AG04449 (cell line): ENCODE results near the gene SMYD3.

Experiments used
- CTCF ChIA-PET: fragments of 350-600 bp; formaldehyde crosslinking; extraction: SDS; loops from one replicate; lab custom pipeline; 2021; ENCODE audit warnings: antibody characterized with exemption; lab: Yijun Ruan, JAX
- POLR2A ChIA-PET: fragments of 400-600, 350-600 bp; formaldehyde crosslinking; extraction: SDS; loops from one replicate; lab custom pipeline; 2020; ENCODE audit warnings: antibody characterized with exemption, inconsistent platforms; lab: Yijun Ruan, JAX
- DNase-seq: peaks from one replicate; pipeline ENCODE4 v3.0.0-alpha.2; 2010; ENCODE audit warnings: low read depth, low spot score
- H3K4me3 ChIP-seq: 2 replicates; pipeline ENCODE4 v1.5.1; 2011; ENCODE audit warnings: low read depth, mild to moderate bottlenecking, control low read depth, low read length
- TF ChIP-seq, protein P1 (sequence below): IDR thresholded peaks from one replicate; pipeline ENCODE4 v1.5.1; 2011; ENCODE audit warnings: mild to moderate bottlenecking, moderate library complexity, low read length, control low read depth, inconsistent platforms; ENCODE audit not compliant: insufficient read depth; ENCODE audit errors: missing control alignments

Gene SMYD3

GRCh38 chr1:245797592-245798348 is 709.3 kb downstream of the SMYD3 start:
- no peak for DNase-seq
- ChIA-PET POLR2A (no interaction called here), CTCF (interaction anchor here (1.9 kb wide), 1 partner anchor 9 kb away, joined by 7 read pairs; no protein-coding TSS in a partner anchor)
- no peak overlapping the region for H3K4me3 ChIP-seq
- TF ChIP-seq, protein P1, sequence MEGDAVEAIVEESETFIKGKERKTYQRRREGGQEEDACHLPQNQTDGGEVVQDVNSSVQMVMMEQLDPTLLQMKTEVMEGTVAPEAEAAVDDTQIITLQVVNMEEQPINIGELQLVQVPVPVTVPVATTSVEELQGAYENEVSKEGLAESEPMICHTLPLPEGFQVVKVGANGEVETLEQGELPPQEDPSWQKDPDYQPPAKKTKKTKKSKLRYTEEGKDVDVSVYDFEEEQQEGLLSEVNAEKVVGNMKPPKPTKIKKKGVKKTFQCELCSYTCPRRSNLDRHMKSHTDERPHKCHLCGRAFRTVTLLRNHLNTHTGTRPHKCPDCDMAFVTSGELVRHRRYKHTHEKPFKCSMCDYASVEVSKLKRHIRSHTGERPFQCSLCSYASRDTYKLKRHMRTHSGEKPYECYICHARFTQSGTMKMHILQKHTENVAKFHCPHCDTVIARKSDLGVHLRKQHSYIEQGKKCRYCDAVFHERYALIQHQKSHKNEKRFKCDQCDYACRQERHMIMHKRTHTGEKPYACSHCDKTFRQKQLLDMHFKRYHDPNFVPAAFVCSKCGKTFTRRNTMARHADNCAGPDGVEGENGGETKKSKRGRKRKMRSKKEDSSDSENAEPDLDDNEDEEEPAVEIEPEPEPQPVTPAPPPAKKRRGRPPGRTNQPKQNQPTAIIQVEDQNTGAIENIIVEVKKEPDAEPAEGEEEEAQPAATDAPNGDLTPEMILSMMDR = peak; percentile 12

GRCh38 chr1:245791410-245792312 is 715.4 kb downstream of the SMYD3 start:
- TF ChIP-seq, protein P1 = no peak
- POLR2A ChIA-PET = no interaction called here

DNA sequence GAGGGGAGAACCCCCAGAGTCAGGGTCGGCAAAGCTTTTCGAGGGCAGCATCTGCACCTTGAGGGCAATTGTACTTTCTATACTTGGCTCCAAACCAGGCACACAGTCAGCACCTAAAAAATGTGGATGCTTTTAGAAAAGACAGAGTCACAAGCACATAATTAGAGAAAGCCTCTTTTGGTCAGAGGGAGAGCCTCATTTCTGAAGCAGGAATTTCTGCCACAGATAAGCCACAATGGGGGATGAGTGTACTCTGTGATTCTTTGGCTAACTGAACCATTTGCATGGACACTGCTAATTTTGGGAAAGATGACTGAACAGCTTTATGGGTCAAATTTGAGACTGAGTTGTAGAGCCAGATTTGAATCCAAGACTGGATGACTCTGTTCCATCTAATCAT is 716.6 kb downstream of the SMYD3 start:
- ChIA-PET POLR2A (no interaction called here), CTCF (interaction anchor here (1.1 to 1.3 kb wide), 2 partner anchors 12 to 637 kb away, joined by 4 to 6 read pairs; no protein-coding TSS in a partner anchor)
- no peak overlapping the region for H3K4me3 ChIP-seq
- TF ChIP-seq, protein P1 = no peak
- DNase-seq = no peak

More at GRCh38 chr1:245791410-245792312, 715.4 kb downstream of the SMYD3 start:
- DNase-seq = no peak
- CTCF ChIA-PET = interaction anchor here (0.6 to 1.2 kb wide), 3 partner anchors 21 to 79 kb away, joined by 3 read pairs; no protein-coding TSS in a partner anchor
- no peak overlapping the region for H3K4me3 ChIP-seq

DNA sequence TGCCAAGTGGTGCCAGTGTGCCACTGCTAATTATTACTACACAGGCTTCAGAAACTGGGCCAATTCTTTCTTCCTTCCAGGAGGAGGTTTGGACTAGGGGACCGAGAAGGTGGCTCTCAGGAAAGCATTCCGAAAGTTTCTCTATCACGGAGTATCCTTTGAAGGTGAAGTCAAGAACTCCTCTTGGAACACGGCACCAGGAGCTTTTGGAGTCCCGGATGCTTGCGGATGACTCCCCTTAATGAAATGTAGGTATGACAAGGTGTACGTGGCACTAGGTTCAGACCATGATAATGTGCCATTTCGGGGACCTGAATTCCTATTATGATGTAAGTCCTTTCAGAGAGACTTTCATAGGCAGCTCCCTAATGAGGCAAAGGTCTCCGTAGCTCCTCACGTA is 718.2 kb downstream of the SMYD3 start:
- H3K4me3 ChIP-seq = no peak overlapping the region
- CTCF ChIA-PET = interaction anchor here (1.1 to 1.5 kb wide), 2 partner anchors 10 to 22 kb away, joined by 3 to 7 read pairs; no protein-coding TSS in a partner anchor
- TF ChIP-seq, protein P1 = no peak
- POLR2A ChIA-PET = interaction anchor here (0.7 to 0.9 kb wide), 2 partner anchors 19 to 34 kb away, joined by 3 read pairs; no protein-coding TSS in a partner anchor
- DNase-seq = no peak

- ChIA-PET CTCF (interaction anchor here (1.5 kb wide), 2 partner anchors 23 to 215 kb away, joined by 3 read pairs; no protein-coding TSS in a partner anchor), POLR2A (interaction anchor here (0.9 to 1.5 kb wide), 2 partner anchors 16 to 35 kb away, joined by 3 to 5 read pairs; no protein-coding TSS in a partner anchor)
- no peak overlapping the region; the same call in 1 of the 2 replicates for H3K4me3 ChIP-seq
- peak; percentile 84 for DNase-seq
- TF ChIP-seq, protein P1 = no peak
Measured at GRCh38 chr1:245788269-245788668, 718.8 kb downstream of the SMYD3 start.
